ENCODE data around the gene DGCR8. TPM values are rescaled to one million over a fixed set of nuclear protein-coding genes. Genes with fewer than 3 reads are reported as not detected.

Gene DGCR8
- total RNA-seq, 6 experiments from 2014 or later = 19.8 to 24.5 (median 22.0) TPM

GRCh38 chr22:20109411-20110358 lies 29.6 kb downstream of the DGCR8 start:
- H3K4me1 Mint-ChIP-seq (ENCODE audit: low read depth) = no peaks in the 10 kb centered on the region
- H3K4me3 Mint-ChIP-seq = no peak overlapping the region
- no peak overlapping the region for H3K27ac Mint-ChIP-seq

DNA sequence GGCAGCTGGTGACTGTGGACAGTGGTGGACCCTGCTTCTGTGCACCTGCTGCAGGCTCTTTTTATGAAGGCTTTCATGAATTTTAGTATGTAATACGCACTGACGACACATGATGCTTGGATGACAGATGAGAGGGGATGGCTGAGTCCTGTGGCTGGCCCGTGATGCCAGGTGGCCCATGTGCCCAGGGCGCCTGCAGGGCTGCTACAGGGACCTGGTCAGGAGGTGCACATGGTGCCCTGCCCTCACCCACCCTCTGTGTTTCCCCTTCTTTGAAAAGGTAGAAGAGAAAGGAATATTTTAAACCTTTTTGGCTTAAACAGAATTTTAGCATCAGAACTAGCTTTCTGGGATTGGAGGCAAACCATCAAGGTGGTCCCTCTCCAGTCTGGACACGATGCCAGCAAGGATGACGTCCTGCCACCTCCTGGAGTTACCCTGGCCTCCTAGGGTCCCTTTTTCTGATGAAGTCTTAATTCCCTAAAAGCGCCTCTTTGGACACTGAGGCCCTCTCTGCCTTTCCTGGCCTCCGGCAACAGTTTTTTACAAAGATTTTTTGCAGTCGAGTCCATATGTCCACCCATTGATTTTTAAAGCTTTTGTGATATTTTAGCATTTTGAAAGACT lies 30.4 kb downstream of the DGCR8 start:
- peak overlapping the region; percentile 36 for H3K27ac Mint-ChIP-seq
- peaks cover 4% of the 10 kb centered on the region for H3K4me1 Mint-ChIP-seq (ENCODE audit: low read depth)
- no peaks in the 10 kb centered on the region for H3K9me3 Mint-ChIP-seq
- no peak for DNase-seq
- TF ChIP-seq CTCF (IDR thresholded peaks at IDR 0.05) = no peak
- no peak overlapping the region for H3K4me3 Mint-ChIP-seq
- peaks cover 14% of the 10 kb centered on the region for H3K36me3 Mint-ChIP-seq (ENCODE audit: low read depth)
- peaks cover 4% of the 10 kb centered on the region for H3K27me3 Mint-ChIP-seq (ENCODE audit: insufficient read depth)

More at GRCh38 chr22:20109411-20110358, 29.6 kb downstream of the DGCR8 start:
- Mint-ChIP-seq H3K9me3 (no peaks in the 10 kb centered on the region), H3K27me3 (ENCODE audit: insufficient read depth) (peaks cover 1% of the 10 kb centered on the region; the same call in 1 of the 2 replicates), H3K36me3 (ENCODE audit: low read depth) (peaks cover 9% of the 10 kb centered on the region; the same call in 1 of the 2 replicates)
- DNase-seq = no peak
- TF ChIP-seq CTCF (IDR thresholded peaks at IDR 0.05) = no peak

- Mint-ChIP-seq H3K9me3 (no peaks in the 10 kb centered on the region), H3K4me3 (no peak overlapping the region), H3K27ac (peak overlapping the region; percentile 36), H3K27me3 (ENCODE audit: insufficient read depth) (peaks cover 4% of the 10 kb centered on the region), H3K4me1 (ENCODE audit: low read depth) (peaks cover 5% of the 10 kb centered on the region), H3K36me3 (ENCODE audit: low read depth) (peaks cover 14% of the 10 kb centered on the region)
- TF ChIP-seq CTCF (IDR thresholded peaks at IDR 0.05) = peak; percentile 77
- DNase-seq = peak; percentile 19
Measured at GRCh38 chr22:20111045-20111688, 31.1 kb downstream of the DGCR8 start.

DNA sequence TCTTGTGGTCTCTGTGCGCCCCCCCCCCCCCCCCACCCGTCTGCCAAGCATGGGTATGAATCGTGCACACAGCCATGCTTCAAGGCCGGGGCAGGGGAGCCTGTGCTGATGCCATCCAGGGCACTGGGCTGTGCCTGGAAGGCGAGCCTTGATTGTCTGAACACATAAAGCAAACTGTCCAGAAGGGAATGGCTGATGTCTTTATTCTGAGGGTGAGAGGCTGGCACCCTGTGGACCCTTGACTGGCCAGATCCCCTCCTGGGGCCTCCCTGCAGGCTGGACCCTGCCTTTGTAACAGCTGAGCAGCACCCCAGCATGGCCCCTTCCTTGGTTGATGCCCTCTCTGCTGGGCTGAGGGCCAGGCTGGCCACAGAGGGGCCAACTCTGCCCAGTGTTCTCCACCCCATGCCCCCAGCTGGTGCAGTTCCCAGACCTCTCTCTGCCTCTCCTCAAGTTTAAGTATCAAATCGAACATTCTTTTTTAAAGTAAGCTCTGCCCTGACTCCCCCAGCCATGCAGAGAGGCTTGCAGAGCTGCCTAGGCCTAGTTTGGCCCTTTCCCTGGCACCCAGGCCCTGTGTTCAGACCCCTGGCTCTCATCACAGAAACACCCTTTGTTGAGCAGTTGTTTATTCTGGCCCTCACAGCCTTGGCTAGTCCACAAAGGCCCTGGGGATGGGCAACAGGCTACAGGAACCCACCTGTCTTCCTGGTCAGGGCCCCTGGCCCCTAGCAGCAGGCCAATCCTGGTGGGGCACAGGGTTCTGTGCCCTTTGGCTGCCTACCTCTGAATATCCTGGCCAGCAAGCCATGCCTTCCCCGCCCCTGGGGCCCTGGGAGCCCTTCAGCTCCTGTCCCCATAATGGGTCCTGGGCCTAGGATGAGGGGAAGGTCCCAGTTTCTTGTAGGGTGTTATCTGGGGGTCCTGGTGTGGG lies 31.9 kb downstream of the DGCR8 start:
- peaks cover 5% of the 10 kb centered on the region for H3K4me1 Mint-ChIP-seq (ENCODE audit: low read depth)
- no peak for DNase-seq
- H3K36me3 Mint-ChIP-seq (ENCODE audit: low read depth) = peaks cover 14% of the 10 kb centered on the region
- no peak overlapping the region for H3K4me3 Mint-ChIP-seq
- no peak for TF ChIP-seq CTCF (IDR thresholded peaks at IDR 0.05)
- H3K9me3 Mint-ChIP-seq = no peaks in the 10 kb centered on the region
- peak overlapping the region; percentile 7; the same call in 1 of the 2 replicates for H3K27ac Mint-ChIP-seq
- H3K27me3 Mint-ChIP-seq (ENCODE audit: insufficient read depth) = peaks cover 4% of the 10 kb centered on the region

Data from HFFc6 (cell line).